ENCODE measurements around the gene DOK5. TPM values are rescaled to one million over a fixed set of nuclear protein-coding genes. Genes with fewer than 3 reads are reported as not detected.

Gene DOK5
- total and polyA plus RNA-seq, 9 of the 15 experiments (the other 6 are each of a cell fraction or from before 2014, with no cell fraction given) = not detected

GRCh38 chr20:54450207-54450606 lies 25.2 kb upstream of the DOK5 start:
- no peak overlapping the region for H3K4me3 ChIP-seq
- no peak for DNase-seq (ENCODE audit: extremely low read depth in 1 of 4, low spot score in 3 of 4)
- CTCF ChIA-PET (ENCODE audit: low intra/inter-chr PET ratio) = no interaction called here
- H2AFZ ChIP-seq (ENCODE audit: low read depth, low read length) = no peak overlapping the region
- no peaks in the 10 kb centered on the region for H3K4me1 ChIP-seq (replicated peaks in 1 of 2; ENCODE audit: control insufficient read depth in 2 of 2, insufficient read depth in 2 of 2, low read length in 2 of 2)
- H3K36me3 ChIP-seq (ENCODE audit: control insufficient read depth, insufficient read depth, low read length) = no peaks in the 10 kb centered on the region
- no peaks in the 10 kb centered on the region for H3K79me2 ChIP-seq (ENCODE audit: control insufficient read depth, insufficient read depth, low read length)
- no peaks in the 10 kb centered on the region for H3K27me3 ChIP-seq (ENCODE audit: control insufficient read depth in 2 of 2, insufficient read depth in 2 of 2, low read length in 2 of 2)
- H3K9ac ChIP-seq (ENCODE audit: insufficient read depth in 1 of 2, low read depth in 2 of 2, low read length in 2 of 2) = no peak overlapping the region
- H3K9me3 ChIP-seq (replicated peaks; ENCODE audit: control insufficient read depth, insufficient read depth, low read depth, low read length) = no peaks in the 10 kb centered on the region
- intact Hi-C loops (cut with micrococcal nuclease) = no loop called here
- no peak overlapping the region for H3K27ac ChIP-seq (ENCODE audit: extremely low read depth, low read depth, low read length)
- no peaks in the 10 kb centered on the region for H3K9me1 ChIP-seq (ENCODE audit: control insufficient read depth, insufficient read depth, low read length)
- H3K4me2 ChIP-seq (ENCODE audit: insufficient read depth, low read length) = no peak overlapping the region
- peak in 1 of 3 experiments; percentile 53; a peak in 1 of 6 replicates for TF ChIP-seq ZBTB11 (CRISPR knock-in tag; IDR thresholded peaks at IDR 0.05)
- TF ChIP-seq RBM15 (IDR thresholded peaks at IDR 0.05; ENCODE audit: insufficient read depth, low read length) = no peak
- ATAC-seq = no peak
- H4K20me1 ChIP-seq (replicated peaks; ENCODE audit: control insufficient read depth, insufficient read depth, low read length) = no peaks in the 10 kb centered on the region
- in situ Hi-C loops (cut with MboI) = no loop called here
- 2% methylated on average over 5 of the region's 5 CpGs for WGBS (ENCODE audit: insufficient coverage, low coverage, missing lambda C conversion rate)
- BruUV-seq (replicated peaks) = no TSS peak
- POLR2A ChIA-PET = no interaction called here
- FAIRE-seq = no peak

Data from K562 (cell line).